ENCODE results near the gene GHITM. TPM values are rescaled to one million over a fixed set of nuclear protein-coding genes. Genes with fewer than 3 reads are reported as not detected.

The GHITM gene
- total and polyA plus RNA-seq, 2 of the 13 experiments (the other 11 are each of a cell fraction or from before 2014, with no cell fraction given) = 163 to 212 TPM

DNA sequence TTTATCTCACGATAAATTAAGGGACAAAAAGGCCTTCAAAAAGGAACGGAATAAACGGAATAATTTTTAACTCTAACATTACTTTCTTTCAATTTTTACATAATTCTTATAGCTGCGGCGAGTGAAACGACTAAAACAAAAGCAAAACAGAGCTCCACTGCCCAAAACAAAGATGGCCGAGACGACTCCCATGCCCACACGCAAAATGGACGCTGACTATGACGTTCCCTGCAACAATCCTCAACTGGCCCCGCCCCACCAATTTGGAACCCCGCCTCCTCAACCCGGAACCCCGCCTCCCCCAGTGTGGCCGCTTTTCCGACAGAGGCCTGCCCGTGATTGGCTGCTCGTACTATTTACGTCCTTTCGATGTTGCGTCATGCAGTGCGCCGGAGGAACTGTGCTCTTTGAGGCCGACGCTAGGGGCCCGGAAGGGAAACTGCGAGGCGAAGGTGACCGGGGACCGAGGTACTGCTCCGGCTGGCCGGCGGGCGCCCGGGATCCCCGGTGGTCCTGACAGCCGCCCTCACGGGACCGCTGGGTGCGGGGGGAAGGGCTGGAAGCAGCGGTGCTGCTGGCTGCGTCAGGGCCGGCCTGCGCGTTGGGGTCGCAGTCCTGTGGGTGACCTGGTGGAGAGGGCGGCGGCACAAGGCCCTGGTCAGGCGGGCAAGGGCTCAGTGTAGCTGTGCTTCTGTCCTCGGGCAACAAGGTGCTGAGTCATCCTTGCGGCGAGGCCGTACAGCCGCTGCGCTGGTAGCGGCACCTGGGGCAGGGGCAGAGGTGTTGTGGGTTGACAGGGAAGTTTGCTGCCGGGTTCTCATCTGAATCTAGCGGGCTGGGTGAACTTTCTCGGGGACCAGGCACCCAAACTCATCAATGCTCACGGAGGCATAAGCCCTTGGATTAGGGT, at the start of gene GHITM (continued):
- TF ChIP-seq, protein P1, sequence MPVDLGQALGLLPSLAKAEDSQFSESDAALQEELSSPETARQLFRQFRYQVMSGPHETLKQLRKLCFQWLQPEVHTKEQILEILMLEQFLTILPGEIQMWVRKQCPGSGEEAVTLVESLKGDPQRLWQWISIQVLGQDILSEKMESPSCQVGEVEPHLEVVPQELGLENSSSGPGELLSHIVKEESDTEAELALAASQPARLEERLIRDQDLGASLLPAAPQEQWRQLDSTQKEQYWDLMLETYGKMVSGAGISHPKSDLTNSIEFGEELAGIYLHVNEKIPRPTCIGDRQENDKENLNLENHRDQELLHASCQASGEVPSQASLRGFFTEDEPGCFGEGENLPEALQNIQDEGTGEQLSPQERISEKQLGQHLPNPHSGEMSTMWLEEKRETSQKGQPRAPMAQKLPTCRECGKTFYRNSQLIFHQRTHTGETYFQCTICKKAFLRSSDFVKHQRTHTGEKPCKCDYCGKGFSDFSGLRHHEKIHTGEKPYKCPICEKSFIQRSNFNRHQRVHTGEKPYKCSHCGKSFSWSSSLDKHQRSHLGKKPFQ (CRISPR knock-in tag; IDR thresholded peaks at IDR 0.05; ENCODE audit: insufficient replicate concordance) = no peak
- TF ChIP-seq, protein P2, sequence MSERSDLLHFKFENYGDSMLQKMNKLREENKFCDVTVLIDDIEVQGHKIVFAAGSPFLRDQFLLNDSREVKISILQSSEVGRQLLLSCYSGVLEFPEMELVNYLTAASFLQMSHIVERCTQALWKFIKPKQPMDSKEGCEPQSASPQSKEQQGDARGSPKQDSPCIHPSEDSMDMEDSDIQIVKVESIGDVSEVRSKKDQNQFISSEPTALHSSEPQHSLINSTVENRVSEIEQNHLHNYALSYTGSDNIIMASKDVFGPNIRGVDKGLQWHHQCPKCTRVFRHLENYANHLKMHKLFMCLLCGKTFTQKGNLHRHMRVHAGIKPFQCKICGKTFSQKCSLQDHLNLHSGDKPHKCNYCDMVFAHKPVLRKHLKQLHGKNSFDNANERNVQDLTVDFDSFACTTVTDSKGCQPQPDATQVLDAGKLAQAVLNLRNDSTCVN (CRISPR knock-in tag; IDR thresholded peaks at IDR 0.05; ENCODE audit: borderline replicate concordance) = no peak
- TF ChIP-seq MEIS2 (CRISPR knock-in tag; IDR thresholded peaks at IDR 0.05) (peak; percentile 50; the same call in 1 of the 2 replicates), RFXAP (CRISPR knock-in tag; IDR thresholded peaks at IDR 0.05; ENCODE audit: borderline replicate concordance) (peak; percentile 69; the same call in 1 of the 2 replicates), ZEB1 (IDR thresholded peaks at IDR 0.05; ENCODE audit: insufficient replicate concordance, low read depth) (no peak), KAT8 (CRISPR knock-in tag; IDR thresholded peaks at IDR 0.05) (peak; percentile 98), ZNF274 (CRISPR knock-in tag; IDR thresholded peaks at IDR 0.05) (peak; percentile 75; the same call in 1 of the 2 replicates), ETV5 (CRISPR knock-in tag; IDR thresholded peaks at IDR 0.05; ENCODE audit: borderline replicate concordance) (peak; percentile 65), ZKSCAN5 (CRISPR knock-in tag; IDR thresholded peaks at IDR 0.05) (no peak), AGO1 (IDR thresholded peaks at IDR 0.05; ENCODE audit: low read depth, low read length, poor library complexity, severe bottlenecking) (no peak), ATRX (CRISPR knock-in tag; IDR thresholded peaks at IDR 0.05; ENCODE audit: borderline replicate concordance) (no peak), SMAD3 (CRISPR knock-in tag; IDR thresholded peaks at IDR 0.05) (0 out of 2 replicates have a peak, but pooled peaks have one; percentile 41), MYNN (CRISPR knock-in tag; IDR thresholded peaks at IDR 0.05; ENCODE audit: low read depth) (0 out of 2 replicates have a peak, but pooled peaks have one; percentile 47), ELF1 (CRISPR knock-in tag; IDR thresholded peaks at IDR 0.05) (peak; percentile 96), ZNF510 (CRISPR knock-in tag; IDR thresholded peaks at IDR 0.05; ENCODE audit: low read depth) (no peak), TBX2 (CRISPR knock-in tag; IDR thresholded peaks at IDR 0.05; ENCODE audit: borderline replicate concordance) (peak; percentile 83), NFYC (CRISPR knock-in tag; IDR thresholded peaks at IDR 0.05) (peak; percentile 92), PHF8 (CRISPR knock-in tag; IDR thresholded peaks at IDR 0.05) (peak; percentile 99), NONO (IDR thresholded peaks at IDR 0.05) (no peak), NONO (CRISPR knock-in tag; conservative IDR thresholded peaks at IDR 0.05) (peak; percentile 90)
- TF ChIP-seq, protein P3, sequence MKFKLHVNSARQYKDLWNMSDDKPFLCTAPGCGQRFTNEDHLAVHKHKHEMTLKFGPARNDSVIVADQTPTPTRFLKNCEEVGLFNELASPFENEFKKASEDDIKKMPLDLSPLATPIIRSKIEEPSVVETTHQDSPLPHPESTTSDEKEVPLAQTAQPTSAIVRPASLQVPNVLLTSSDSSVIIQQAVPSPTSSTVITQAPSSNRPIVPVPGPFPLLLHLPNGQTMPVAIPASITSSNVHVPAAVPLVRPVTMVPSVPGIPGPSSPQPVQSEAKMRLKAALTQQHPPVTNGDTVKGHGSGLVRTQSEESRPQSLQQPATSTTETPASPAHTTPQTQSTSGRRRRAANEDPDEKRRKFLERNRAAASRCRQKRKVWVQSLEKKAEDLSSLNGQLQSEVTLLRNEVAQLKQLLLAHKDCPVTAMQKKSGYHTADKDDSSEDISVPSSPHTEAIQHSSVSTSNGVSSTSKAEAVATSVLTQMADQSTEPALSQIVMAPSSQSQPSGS (CRISPR knock-in tag; IDR thresholded peaks at IDR 0.05) = 0 out of 2 replicates have a peak, but pooled peaks have one; percentile 54
- TF ChIP-seq, protein P4, sequence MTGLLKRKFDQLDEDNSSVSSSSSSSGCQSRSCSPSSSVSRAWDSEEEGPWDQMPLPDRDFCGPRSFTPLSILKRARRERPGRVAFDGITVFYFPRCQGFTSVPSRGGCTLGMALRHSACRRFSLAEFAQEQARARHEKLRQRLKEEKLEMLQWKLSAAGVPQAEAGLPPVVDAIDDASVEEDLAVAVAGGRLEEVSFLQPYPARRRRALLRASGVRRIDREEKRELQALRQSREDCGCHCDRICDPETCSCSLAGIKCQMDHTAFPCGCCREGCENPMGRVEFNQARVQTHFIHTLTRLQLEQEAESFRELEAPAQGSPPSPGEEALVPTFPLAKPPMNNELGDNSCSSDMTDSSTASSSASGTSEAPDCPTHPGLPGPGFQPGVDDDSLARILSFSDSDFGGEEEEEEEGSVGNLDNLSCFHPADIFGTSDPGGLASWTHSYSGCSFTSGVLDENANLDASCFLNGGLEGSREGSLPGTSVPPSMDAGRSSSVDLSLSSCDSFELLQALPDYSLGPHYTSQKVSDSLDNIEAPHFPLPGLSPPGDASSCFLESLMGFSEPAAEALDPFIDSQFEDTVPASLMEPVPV (CRISPR knock-in tag; IDR thresholded peaks at IDR 0.05) = peak; percentile 75; the same call in 1 of the 2 replicates

Measured in HepG2 (cell line).